ENCODE results near the gene CTNS.

- TF ChIP-seq CTCF (IDR thresholded peaks at IDR 0.05), result no peak
- TF ChIP-seq POLR2A (IDR thresholded peaks at IDR 0.05), result no peak
Measured at GRCh38 chr17:3626831-3627768, 9.5 kb upstream of the CTNS start.

Measured in uterus (tissue), 2 donors.